ENCODE results near the gene LTBP3.

LTBP3 gene

GRCh38 chr11:65596520-65596919, 38.4 kb upstream of the LTBP3 start:
- no peak for TF ChIP-seq CTCF (IDR thresholded peaks at IDR 0.05; ENCODE audit: low read depth, low read length)
- no peak for DNase-seq (ENCODE audit: extremely low read depth, low read depth)

GRCh38 chr11:65595543-65596281, 37.6 kb upstream of the LTBP3 start, which contains the start of gene KCNK7:
KCNK7 (minus strand) TSS chr11:65595800; CDS start chr11:65595772, 28 bp downstream.
- no peak for TF ChIP-seq CTCF (IDR thresholded peaks at IDR 0.05; ENCODE audit: low read depth, low read length)
- DNase-seq (ENCODE audit: extremely low read depth, low read depth) = no peak

GRCh38 chr11:65595131-65595530, 37.0 kb upstream of the LTBP3 start:
- no peak for TF ChIP-seq CTCF (IDR thresholded peaks at IDR 0.05; ENCODE audit: low read depth, low read length)
- no peak for DNase-seq (ENCODE audit: extremely low read depth, low read depth)

- peak; percentile 68 for TF ChIP-seq CTCF (IDR thresholded peaks at IDR 0.05; ENCODE audit: low read depth, low read length)
- no peak for DNase-seq (ENCODE audit: extremely low read depth, low read depth)
Measured at GRCh38 chr11:65593518-65594414, 35.6 kb upstream of the LTBP3 start.

- no peak for DNase-seq (ENCODE audit: extremely low read depth, low read depth)
- TF ChIP-seq CTCF (IDR thresholded peaks at IDR 0.05; ENCODE audit: low read depth, low read length) = no peak
Measured at GRCh38 chr11:65592858-65593517, 34.8 kb upstream of the LTBP3 start.

- no peak for TF ChIP-seq CTCF (IDR thresholded peaks at IDR 0.05; ENCODE audit: low read depth, low read length)
- DNase-seq (ENCODE audit: extremely low read depth, low read depth) = no peak
Measured at GRCh38 chr11:65591939-65592857, 34.0 kb upstream of the LTBP3 start.

Data from AG09319 (cell line).